DND-41 (cell line): Measurements from ENCODE around the gene SCAF11.

Experiments
- EZH2 ChIP-seq: IDR thresholded peaks from 3 replicates; pipeline ENCODE4 v1.6.1; 2012; ENCODE audit warnings: borderline replicate concordance, low read depth, mild to moderate bottlenecking, moderate library complexity, low read length, inconsistent platforms; ENCODE audit not compliant: severe bottlenecking
- TF ChIP-seq, protein P1 (sequence below): IDR thresholded peaks from 2 replicates; pipeline ENCODE4 v1.5.1; 2012; ENCODE audit warnings: borderline replicate concordance, low read length, moderate library complexity, mild to moderate bottlenecking; ENCODE audit not compliant: poor library complexity, severe bottlenecking; ENCODE audit errors: extremely low read depth

- TF ChIP-seq, protein P1, sequence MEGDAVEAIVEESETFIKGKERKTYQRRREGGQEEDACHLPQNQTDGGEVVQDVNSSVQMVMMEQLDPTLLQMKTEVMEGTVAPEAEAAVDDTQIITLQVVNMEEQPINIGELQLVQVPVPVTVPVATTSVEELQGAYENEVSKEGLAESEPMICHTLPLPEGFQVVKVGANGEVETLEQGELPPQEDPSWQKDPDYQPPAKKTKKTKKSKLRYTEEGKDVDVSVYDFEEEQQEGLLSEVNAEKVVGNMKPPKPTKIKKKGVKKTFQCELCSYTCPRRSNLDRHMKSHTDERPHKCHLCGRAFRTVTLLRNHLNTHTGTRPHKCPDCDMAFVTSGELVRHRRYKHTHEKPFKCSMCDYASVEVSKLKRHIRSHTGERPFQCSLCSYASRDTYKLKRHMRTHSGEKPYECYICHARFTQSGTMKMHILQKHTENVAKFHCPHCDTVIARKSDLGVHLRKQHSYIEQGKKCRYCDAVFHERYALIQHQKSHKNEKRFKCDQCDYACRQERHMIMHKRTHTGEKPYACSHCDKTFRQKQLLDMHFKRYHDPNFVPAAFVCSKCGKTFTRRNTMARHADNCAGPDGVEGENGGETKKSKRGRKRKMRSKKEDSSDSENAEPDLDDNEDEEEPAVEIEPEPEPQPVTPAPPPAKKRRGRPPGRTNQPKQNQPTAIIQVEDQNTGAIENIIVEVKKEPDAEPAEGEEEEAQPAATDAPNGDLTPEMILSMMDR = peak; percentile 31
- no peak for TF ChIP-seq EZH2
Observed at GRCh38 chr12:45893240-45893639, 97.1 kb downstream of the SCAF11 start.
